Stomach (tissue), 9 donors: ENCODE data around the gene KRT86. TPM values are rescaled to one million over a fixed set of nuclear protein-coding genes. Genes with fewer than 3 reads are reported as not detected.
"Not testable (repeated sequence)": the region's sequence is repeated elsewhere in the genome, so short reads cannot be mapped to it uniquely, and the experiment has no call there.

Experiments used
- DNase-seq, 2 donors: peaks; one replicate each; pipeline versions ENCODE4 v3.0.0 to v3.0.0-alpha.2; 2013 to 2019
- H3K27ac ChIP-seq, 5 donors: fragments of 200-600 bp in 4 of 5; sonication (generic) in 4 of 5; one replicate each; pipeline ENCODE4 v1.5.1; 2013 to 2019; ENCODE audit warnings: mild to moderate bottlenecking in 1 of 5, moderate library complexity in 1 of 5
- H3K27me3 ChIP-seq, 3 donors: fragments of 200-600 bp; sonication (generic); one replicate each; pipeline ENCODE4 v1.5.1; 2017 to 2019; ENCODE audit warnings: mixed run types in 1 of 3
- H3K36me3 ChIP-seq, 4 donors: fragments of 200-600 bp; sonication (generic); 1 replicate in 3 of 4; 2 replicates in 1 of 4; pipeline ENCODE4 v1.5.1; 2016 to 2019
- H3K4me1 ChIP-seq, 4 donors: fragments of 200-600 bp; sonication (generic); one replicate each; pipeline ENCODE4 v1.5.1; 2016 to 2019
- H3K4me3 ChIP-seq, 4 donors: fragments of 200-600 bp; sonication (generic) in 3 of 4; one replicate each; pipeline ENCODE4 v1.5.1; 2016 to 2019; ENCODE audit warnings: mild to moderate bottlenecking in 1 of 4
- H3K9me3 ChIP-seq, 4 donors: fragments of 200-600 bp; sonication (generic); one replicate each; pipeline ENCODE4 v1.5.1; 2016 to 2019
- EP300 ChIP-seq: sonication (generic); formaldehyde crosslinking; IDR thresholded peaks from one replicate; pipeline ENCODE4 v1.6.1; 2017; ENCODE audit warnings: antibody characterized with exemption
- POLR2A ChIP-seq, 4 donors: fragments of 450-650 bp; IDR thresholded peaks; one replicate each; pipeline ENCODE4 v1.6.1; 2016; ENCODE audit warnings: antibody characterized with exemption in 4 of 4, control low read depth in 2 of 4, mild to moderate bottlenecking in 1 of 4, moderate library complexity in 1 of 4
- POLR2AphosphoS5 ChIP-seq, 3 donors: sonication (generic); formaldehyde crosslinking; IDR thresholded peaks; one replicate each; pipeline ENCODE4 v1.6.1; 2016; ENCODE audit warnings: antibody characterized with exemption in 3 of 3
- WGBS, 5 donors: extraction: QIAGEN DNeasy Blood & Tissue Kit in 3 of 5; methylation state at CpG; one replicate each; pipeline versions ENCODE4 v1.1.5 to v1.1.7; 2013 to 2018; 5-methylcytosine and 5-hydroxymethylcytosine counted together
- intact Hi-C: fragments of 100-400 bp; cut with DNase I; formaldehyde crosslinking; loops from one replicate; pipeline ENCODE4 v1.15.1; 2023; ENCODE audit warnings: low total_unique reads
- polyA plus RNA-seq, 3 donors: library from polyadenylated mRNA; stranded (reverse); fragments of 200-250 nt; gene quantifications; one replicate each; pipeline ENCODE4 v1.2.3, GENCODE V29; 2013
- total RNA-seq, 5 donors: library from RNA; depleted of rRNA; stranded (reverse); fragments of >200 nt; gene quantifications; one replicate each; pipeline versions ENCODE4 v1.1.0 to v1.2.3, GENCODE V29; 2014 to 2016
- TF ChIP-seq, protein P1 (sequence below), 7 experiments: fragments of 450-650 bp in 4 of 7; fragments of 200-600 bp in 3 of 7; sonication (generic) in 3 of 7; IDR thresholded peaks; one replicate each; pipeline ENCODE4 v1.5.1; 2016 to 2019; ENCODE audit warnings: antibody characterized with exemption in 7 of 7, control low read depth in 2 of 7, mild to moderate bottlenecking in 1 of 7
- donor health status: healthy with polysubstance abuse.
- donor health status: Bipolar disorder and iron deficiency.
- donor health status: healthy.

The KRT86 gene
- total and polyA plus RNA-seq, 8 donors = not detected

DNA sequence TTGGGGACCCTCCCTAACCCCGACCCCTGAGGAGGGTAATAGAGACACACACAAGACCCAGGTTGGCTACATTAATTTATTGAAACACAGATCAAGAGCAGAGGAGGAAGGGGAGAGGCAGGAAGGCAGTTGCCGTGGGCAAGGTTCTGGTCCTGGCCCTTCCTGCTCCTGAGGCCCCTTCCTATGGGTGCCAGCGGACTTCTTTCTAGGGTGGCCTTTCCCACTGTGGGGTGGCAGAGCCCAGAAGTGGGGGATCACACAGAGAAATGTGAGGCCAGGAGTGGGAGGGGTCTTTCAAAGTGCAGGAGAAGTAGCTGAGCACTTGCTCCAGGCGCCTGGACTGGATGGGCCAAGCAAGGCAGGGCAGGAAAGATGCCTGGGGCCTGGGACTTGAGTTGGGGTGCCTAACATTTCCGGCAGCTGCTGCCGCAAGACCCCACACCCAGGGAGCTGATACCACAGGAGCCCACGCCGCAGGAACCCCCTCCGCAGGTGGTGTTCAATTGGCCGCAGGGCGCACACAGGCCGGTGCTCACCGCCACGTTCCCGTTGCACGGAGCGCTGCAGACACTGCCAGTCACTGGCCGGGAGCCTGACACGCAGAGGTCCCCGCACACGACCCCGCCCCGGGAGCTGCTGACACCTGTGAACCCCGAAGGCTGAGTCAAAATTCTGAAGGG is 11.5 kb downstream of the KRT86 start:
- Histone ChIP-seq H3K27me3 (no peaks in the 10 kb centered on the region), H3K27ac (no peak overlapping the region), H3K9me3 (no peaks in the 10 kb centered on the region), H3K4me1 (peaks cover 4 to 8% (median 6%) of the 10 kb centered on the region in 4 donors), H3K36me3 (no peaks in the 10 kb centered on the region), H3K4me3 (no peak overlapping the region)
- peak in 1 of 2 donors; percentile 24 for DNase-seq
- TF ChIP-seq, protein P1, sequence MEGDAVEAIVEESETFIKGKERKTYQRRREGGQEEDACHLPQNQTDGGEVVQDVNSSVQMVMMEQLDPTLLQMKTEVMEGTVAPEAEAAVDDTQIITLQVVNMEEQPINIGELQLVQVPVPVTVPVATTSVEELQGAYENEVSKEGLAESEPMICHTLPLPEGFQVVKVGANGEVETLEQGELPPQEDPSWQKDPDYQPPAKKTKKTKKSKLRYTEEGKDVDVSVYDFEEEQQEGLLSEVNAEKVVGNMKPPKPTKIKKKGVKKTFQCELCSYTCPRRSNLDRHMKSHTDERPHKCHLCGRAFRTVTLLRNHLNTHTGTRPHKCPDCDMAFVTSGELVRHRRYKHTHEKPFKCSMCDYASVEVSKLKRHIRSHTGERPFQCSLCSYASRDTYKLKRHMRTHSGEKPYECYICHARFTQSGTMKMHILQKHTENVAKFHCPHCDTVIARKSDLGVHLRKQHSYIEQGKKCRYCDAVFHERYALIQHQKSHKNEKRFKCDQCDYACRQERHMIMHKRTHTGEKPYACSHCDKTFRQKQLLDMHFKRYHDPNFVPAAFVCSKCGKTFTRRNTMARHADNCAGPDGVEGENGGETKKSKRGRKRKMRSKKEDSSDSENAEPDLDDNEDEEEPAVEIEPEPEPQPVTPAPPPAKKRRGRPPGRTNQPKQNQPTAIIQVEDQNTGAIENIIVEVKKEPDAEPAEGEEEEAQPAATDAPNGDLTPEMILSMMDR (IDR thresholded peaks at IDR 0.05) = no peak
- TF ChIP-seq POLR2A (IDR thresholded peaks at IDR 0.05) (no peak), EP300 (no peak), POLR2AphosphoS5 (IDR thresholded peaks at IDR 0.05) (no peak)
- intact Hi-C loops = no loop called here
- 80 to 87% (median 86%) methylated on average over 15 to 24 of the region's 24 CpGs for WGBS, 5 donors

DNA sequence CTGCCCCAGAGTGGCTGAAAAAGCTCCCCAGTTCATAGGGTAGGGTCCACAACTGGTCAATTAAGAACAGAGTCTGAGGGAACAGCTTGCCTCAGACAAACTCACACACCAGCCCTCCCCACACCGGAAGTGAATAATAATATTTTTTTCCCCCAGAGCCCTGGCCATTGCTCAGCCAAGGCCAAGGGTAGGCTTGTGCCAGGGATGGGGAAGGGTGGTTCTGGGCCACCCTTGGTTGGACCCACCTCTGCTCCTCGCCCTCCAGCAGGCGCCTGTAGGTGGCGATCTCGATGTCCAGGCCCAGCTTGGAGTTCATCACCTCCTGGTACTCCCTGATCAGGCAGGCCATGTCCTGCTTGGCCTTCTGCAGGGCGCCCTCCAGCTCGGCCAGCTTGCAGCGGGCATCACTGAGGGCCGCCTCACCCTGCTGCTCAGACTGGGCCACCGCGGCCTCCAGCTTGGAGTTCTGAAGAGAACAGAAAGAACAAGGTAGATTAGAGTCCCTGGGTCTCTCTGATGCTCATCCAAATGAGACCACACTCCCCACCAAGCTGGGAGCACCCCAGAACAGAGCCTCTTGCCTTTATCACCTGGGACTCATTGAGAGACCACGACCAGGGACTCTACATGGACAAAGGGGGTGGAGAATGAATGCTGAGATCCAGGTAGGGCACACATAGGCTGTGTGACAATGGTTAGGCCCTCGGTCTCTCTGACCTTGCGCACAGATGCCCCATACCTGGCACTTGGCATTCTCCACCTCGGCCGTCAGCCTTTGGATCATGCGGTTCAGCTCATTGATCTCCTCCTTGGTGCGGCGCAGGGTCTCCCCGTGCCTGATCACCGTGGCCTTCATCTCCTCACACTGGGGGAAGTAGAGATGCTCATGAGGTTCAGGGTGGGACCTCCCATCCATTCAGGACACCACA is 12.7 kb downstream of the KRT86 start:
- H3K4me3 ChIP-seq, H3K36me3 ChIP-seq, intact Hi-C loops, H3K27me3 ChIP-seq, H3K27ac ChIP-seq, H3K4me1 ChIP-seq, H3K9me3 ChIP-seq: not testable (repeated sequence)
- 77 to 93% (median 86%) methylated on average over 12 to 21 of the region's 21 CpGs for WGBS, 5 donors
- peak in 1 of 2 donors; percentile 22 for DNase-seq

DNA sequence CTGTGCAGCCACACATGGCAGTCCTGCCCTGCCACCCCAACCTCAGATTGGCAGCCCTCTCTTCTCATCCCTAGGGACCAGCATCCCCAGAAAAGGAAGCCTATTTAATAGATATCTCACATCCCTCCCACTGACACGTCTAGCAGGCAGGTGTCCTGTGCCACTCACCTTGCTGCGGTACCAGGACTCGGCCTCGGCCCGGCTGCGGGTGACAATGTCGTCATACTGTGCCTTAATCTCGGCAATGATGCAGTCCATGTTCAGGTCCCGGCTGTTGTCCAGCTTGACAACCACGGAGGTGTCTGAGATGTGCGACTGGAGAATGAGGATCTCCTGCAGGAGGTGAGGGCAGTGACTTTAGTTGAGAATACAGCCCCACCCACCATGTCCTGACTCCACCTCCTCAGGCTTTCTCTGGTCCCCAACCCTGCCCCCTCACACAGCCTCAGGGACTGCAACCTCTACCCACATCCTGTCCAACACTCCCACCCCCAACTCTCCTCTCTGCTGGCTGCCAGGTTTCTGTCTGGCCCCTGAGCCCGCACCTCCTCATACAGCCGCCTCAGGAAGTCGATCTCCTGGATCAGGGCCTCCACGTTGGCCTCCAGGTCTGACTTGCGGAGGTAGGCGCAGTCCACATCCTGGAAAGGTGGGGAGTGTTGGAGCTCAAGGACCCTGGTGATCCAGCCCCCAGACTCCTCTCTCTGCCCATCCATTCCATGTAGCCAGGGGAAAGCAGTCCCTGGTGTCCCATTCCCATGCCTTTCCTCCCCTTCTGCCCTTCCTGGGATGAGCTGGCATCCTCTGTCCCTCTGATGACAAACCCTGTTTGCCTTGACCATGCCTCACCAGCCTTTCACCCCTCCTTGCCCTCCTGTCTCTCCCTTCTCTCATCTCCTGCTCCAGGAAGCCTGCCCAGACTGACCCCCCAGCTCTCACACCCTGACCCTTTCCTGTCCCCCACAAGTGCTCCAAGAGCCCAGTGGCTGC is 13.7 kb downstream of the KRT86 start:
- intact Hi-C loops, H3K27ac ChIP-seq, H3K9me3 ChIP-seq, H3K4me3 ChIP-seq, H3K4me1 ChIP-seq, H3K36me3 ChIP-seq: not testable (repeated sequence)
- H3K27me3 ChIP-seq = peaks cover 0 to 15% (median 7%) of the 10 kb centered on the region in 3 donors
- peak in 1 of 2 donors; percentile 13 for DNase-seq
- 80 to 91% (median 86%) methylated on average over 11 to 17 of the region's 17 CpGs for WGBS, 5 donors

DNA sequence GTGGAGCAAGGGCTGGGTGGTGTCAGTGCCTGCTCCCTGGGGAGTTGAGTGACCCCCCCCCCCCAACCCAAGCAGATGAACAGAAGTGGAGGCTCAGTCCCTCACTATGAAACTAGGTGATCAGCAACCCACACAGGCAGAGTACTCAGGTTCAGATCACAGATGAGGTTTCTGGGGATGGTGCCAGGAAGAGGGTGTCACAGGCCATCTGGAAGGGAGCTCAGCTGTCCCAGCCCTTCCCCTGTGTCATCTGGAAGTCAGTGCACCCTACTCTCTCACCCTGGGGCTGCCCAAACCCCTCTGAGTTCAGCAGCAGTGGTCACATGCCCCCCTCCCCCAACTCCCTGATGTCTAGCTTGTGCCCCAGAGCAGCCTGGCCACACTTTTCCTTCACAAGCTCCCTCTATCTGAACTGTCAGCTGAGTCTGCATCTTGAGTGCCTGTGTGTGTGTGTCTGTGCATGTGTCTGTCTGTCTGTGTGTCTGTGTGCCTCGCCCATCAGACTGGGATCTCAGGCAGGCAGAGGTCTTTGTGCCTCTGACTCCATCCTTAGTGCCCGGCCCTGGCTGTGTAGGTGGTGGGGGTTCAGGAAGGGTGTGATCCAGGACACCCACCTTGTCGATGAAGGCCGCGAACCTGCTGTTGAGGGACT is 16.2 kb downstream of the KRT86 start:
- DNase-seq, H3K9me3 ChIP-seq, H3K4me3 ChIP-seq, H3K36me3 ChIP-seq, intact Hi-C loops, H3K4me1 ChIP-seq, H3K27ac ChIP-seq: not testable (repeated sequence)
- WGBS, 5 donors = no CpG with 5 or more reads among the region's 5 CpGs
- H3K27me3 ChIP-seq = peaks cover 0 to 22% (median 7%) of the 10 kb centered on the region in 3 donors

DNA sequence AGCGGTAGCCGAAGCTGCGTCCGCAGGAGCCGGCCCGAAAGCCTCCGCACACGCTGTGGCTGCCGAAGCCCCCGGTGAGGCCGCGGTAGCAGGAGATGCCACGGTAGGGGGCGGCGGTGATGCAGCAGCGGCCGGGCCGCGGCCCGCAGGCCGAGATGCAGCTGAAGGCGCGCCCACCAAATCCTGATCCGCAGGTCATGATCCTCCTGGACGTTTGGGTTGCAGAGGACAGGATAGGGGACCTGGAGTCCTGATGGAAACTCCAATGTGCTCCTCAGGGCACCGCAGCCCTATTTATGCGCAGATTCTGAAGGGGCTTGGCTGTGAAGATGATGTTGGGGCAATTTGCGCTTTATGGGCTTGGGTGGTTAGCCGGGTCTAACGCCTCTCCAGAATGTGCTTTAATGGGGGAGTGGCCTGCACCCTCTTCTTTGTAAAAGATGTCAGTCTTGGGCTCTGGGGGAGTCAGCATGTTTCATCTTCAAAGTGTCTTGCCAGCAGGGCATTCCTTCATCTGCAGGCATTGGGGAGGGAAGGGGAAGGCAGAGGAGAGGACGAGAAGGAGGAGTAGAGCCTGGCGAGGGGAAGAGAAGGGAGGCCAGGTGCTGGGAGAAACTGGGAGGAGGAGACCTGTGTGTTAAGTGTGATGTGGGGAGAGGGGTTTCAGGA is 17.0 kb downstream of the KRT86 start, which contains the start of gene KRT81:
Gene KRT81, minus strand, starts transcription at position 268 of the 669 bp plus-strand sequence. Its CDS starts 69 bp downstream, at position 199.
- Histone ChIP-seq H3K27ac (no peak within 1 kb of the TSS), H3K4me3 (no peak within 1 kb of the TSS), H3K27me3 (peaks cover 0 to 30% (median 7%) of the 10 kb centered on the region in 3 donors), H3K9me3 (no peaks in the 10 kb centered on the region), H3K36me3 (no peaks in the 10 kb centered on the region), H3K4me1 (no peaks in the 10 kb centered on the region)
- peak in 1 of 2 donors; percentile 11 for DNase-seq
- 34 to 73% (median 53%) methylated on average over 10 to 22 of the region's 32 CpGs for WGBS, 5 donors
- intact Hi-C loops = no loop called here
- no peak for TF ChIP-seq POLR2AphosphoS5 (IDR thresholded peaks at IDR 0.05)
- TF ChIP-seq, protein P1 (IDR thresholded peaks at IDR 0.05) = no peak
- no peak for TF ChIP-seq EP300
- TF ChIP-seq POLR2A (IDR thresholded peaks at IDR 0.05) = no peak
